ENCODE measurements around the gene GPC1.

The GPC1 gene

GRCh38 chr2:240507060-240507777, 71.8 kb downstream of the GPC1 start:
- CTCF ChIA-PET = interaction anchor here (1.3 kb wide), 1 partner anchor 58 kb away, joined by 3 read pairs; no protein-coding TSS in a partner anchor

More at GRCh38 chr2:240507060-240507777, 71.8 kb downstream of the GPC1 start:
- no peaks in the 10 kb centered on the region for H3K4me1 ChIP-seq (ENCODE audit: control insufficient read depth, insufficient read depth, low read length)
- TF ChIP-seq ZBTB11 (tag by site-specific recombination; conservative IDR thresholded peaks at IDR 0.05; ENCODE audit: low read depth) (no peak), HIC1 (tag by site-specific recombination; IDR thresholded peaks at IDR 0.05) (no peak), KLF16 (tag by site-specific recombination; IDR thresholded peaks at IDR 0.05) (no peak), MZF1 (tag by site-specific recombination; IDR thresholded peaks at IDR 0.05; ENCODE audit: borderline replicate concordance) (no peak), ZNF214 (tag by site-specific recombination; IDR thresholded peaks at IDR 0.05; ENCODE audit: borderline replicate concordance) (no peak), ZNF146 (tag by site-specific recombination; IDR thresholded peaks at IDR 0.05) (no peak), ZNF280C (tag by site-specific recombination; IDR thresholded peaks at IDR 0.05) (no peak), RBAK (tag by site-specific recombination; IDR thresholded peaks at IDR 0.05) (no peak), ZNF660 (tag by site-specific recombination; IDR thresholded peaks at IDR 0.05) (no peak), ZNF837 (tag by site-specific recombination; IDR thresholded peaks at IDR 0.05) (no peak), ZNF830 (tag by site-specific recombination; IDR thresholded peaks at IDR 0.05; ENCODE audit: low read depth) (no peak), ZBTB6 (tag by site-specific recombination; IDR thresholded peaks at IDR 0.05) (no peak), ZNF398 (tag by site-specific recombination; IDR thresholded peaks at IDR 0.05) (no peak), ZNF391 (tag by site-specific recombination; IDR thresholded peaks at IDR 0.05; ENCODE audit: borderline replicate concordance, low read depth) (no peak), ZNF624 (tag by site-specific recombination; IDR thresholded peaks at IDR 0.05) (no peak), ZNF518A (tag by site-specific recombination; conservative IDR thresholded peaks at IDR 0.05; ENCODE audit: low read depth) (no peak)
- no peaks in the 10 kb centered on the region for H3K9me3 ChIP-seq (ENCODE audit: control insufficient read depth, insufficient read depth, low read depth, low read length)
- H3K4me3 ChIP-seq (ENCODE audit: low read depth, low read length) = no peak overlapping the region
- H3K36me3 ChIP-seq (ENCODE audit: control insufficient read depth in 2 of 2, insufficient read depth in 1 of 2, low read length in 2 of 2) = peaks cover 0 to 10% of the 10 kb centered on the region in 2 experiments; a peak in 1 of 3 replicates
- POLR2A ChIA-PET = no interaction called here
- no peak overlapping the region for H3K27ac ChIP-seq (ENCODE audit: extremely low read depth, low read depth, low read length)

All from HEK293 (cell line).